ENCODE results near the gene SLCO2A1.

The SLCO2A1 gene

DNA sequence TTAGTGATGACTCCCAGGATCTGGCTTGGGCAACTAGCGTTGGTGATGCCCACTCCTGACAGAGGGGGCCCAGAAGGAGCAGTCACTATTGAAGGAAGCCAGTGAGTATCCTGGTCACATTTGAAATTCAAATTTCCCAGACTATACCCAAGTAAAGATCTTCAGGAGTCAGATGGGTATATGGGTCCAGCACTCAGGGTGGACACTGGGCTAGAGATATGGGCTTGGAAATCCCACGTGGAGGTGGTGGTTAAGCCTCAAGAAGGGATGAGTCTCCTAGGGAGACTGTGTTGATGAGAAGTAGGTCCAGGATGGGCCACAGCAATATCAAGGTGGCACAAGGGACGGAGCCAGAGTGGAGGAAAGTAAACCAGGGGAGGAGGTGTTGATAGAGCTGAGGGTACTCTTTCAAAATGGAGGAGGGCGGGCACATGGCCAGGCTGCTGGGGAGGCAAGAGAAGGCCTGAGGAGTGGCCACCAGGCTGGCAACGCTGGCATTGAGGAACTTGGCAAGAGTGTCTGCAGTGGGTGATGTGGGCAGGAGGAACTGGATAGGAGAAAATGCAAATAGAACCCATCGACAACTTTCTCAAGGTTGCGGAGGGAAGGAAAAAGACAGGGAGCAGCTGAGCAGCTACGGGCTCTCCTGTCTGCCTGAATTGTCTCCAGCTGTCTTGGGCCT lies 3.7 kb upstream of the SLCO2A1 start:
- DNase-seq: no peak

DNA sequence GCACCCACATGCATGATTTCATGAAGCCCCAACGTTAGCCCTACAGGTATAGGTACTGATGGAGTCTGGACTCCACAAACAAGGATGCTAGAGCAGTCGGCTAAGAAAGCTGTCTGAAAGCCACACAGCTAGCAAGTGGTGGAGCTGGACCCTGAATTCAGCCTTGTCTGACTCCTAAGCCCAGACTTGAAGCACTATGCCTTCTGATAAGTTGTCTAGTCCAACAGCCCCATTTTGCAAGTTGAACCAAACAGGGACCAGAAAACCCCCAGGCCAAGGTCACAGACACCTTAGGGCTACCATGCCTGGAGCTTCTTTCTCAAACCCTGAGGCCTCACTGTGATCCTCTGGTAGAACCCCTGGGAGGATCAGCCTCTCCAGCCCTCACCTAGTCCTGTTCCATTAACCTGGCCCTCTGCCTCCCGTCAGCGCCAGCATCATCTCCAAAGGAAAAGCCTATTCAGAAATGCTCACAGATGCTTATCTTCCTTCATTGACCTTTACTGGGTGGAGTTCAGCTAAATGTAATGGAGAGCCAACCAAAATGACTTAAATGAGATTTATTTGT lies 1.7 kb upstream of the SLCO2A1 start:
- DNase-seq: no peak

DNA sequence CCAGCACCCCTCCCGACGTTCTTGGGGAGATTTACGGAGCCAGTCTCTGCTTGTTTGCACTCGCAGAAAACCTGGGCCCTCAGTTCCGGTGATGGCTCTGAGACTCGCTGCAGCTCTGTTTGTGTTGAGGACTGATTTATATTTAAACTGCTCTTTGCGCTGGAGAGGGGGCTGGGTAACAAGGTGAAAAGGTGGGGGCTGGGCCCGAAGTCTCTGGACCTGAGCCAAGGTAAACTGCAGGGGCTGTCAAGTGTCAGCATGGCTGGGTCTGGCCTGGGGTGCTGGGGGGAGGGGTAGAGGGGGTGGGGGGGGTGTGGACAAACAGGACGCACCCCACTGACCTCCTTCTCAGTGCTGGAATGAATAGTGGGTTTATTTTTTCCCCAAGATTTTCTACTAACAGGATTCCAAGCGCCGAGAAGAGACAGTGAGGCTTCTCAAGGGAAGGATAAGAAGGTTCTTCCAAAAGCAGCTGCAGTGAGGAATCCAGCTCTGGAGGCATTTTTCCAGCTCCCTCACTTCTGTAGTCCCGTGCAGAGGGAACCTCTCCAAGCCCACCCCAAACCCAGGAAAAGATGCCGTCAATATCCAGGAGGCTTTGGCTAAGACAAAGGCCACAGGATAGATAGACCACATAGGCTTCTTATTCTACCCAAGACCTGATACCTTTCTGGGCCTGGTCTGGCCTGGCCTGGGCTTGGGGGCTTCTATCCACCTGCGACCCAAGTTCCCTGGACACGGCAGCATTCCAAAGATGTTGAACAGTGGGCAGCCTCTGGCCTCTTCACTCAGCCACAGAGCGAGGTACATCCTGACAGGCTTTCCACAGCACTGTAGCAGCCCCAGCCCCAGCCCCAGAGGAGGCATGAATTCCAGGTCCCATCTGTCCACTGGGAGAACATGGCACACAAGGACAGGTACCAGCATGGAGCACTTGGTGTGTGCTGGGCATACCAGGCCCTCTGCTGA lies 938 bp upstream of the SLCO2A1 start:
- DNase-seq: no peak

DNA sequence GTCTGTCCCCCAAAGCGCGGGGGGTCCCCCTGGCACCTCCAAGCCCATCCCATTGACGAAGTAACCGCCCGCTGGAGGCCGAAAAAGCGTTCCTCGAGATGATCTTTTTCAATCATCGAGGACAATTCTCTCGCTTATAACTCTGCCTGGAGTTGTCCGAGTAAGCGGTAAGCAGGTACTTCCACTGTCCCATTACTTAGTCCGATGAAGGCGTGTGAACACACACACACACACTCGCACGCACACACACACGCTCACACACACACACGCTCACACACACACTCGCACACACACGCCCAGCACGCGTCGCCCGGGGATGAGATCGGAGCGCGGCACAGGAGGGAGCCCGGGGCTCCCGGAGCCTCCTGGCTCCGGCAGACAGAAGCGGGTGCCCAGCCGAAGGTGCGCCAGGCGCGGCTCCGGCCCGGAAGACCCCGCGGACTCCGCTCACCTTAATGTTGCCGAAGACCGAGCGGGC lies 430 bp downstream of the SLCO2A1 start:
- DNase-seq: no peak

DNA sequence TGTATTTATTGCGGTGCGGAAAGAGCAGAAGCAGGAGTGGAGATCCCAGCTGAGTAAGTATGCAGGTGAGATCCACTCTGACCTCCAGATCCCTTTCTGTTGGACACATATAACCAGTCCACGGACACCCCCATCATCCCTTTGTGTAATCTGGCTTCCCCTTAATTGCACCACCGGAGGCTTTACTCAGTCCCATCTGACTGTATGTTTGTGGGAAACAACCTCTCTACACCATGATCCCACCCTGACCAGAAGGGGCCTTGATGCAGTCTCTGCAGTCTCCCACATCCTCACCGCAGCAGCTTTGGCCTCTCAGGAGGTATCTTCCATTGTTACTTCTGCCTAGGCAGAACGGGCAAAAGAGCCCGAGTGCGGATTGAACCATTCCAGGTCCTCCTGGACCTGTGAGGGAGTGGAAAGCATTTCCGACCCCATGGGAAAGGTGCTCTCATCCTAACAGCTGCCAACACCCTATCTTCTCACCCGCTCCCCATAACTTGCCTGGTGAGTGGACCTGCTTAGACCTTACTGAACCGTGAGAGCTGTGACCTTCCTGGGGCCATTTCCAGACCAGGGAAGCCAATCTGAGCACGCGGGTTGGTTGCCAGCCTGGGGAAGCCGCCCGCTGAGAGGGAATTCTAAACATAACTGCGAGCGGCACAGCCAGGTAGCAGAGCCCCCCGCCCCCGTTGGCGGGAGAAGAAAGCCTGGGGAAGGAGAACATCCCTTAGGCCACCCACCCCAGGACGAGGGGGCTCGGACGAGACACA lies 1.1 kb downstream of the SLCO2A1 start:
- DNase-seq: no peak

DNA sequence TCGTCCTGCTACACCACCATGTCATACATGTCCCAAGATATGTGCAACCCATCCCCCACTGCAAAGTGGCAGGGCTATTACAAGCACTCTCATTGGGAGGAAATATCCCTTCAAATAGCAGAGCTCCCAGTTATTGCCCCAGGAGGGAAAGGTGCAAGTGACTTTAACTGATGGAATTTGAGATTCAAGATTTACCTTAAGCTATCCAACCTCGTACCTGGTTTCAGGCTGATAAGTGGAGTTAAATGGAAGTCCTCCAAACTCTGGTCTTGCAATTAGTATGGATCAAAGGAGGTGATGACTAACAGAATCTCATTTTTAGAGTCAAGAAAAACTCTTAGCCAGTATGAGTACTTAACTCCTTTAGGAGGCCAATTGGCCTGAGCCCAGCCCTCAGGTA lies 2.1 kb downstream of the SLCO2A1 start:
- no peak for DNase-seq

DNA sequence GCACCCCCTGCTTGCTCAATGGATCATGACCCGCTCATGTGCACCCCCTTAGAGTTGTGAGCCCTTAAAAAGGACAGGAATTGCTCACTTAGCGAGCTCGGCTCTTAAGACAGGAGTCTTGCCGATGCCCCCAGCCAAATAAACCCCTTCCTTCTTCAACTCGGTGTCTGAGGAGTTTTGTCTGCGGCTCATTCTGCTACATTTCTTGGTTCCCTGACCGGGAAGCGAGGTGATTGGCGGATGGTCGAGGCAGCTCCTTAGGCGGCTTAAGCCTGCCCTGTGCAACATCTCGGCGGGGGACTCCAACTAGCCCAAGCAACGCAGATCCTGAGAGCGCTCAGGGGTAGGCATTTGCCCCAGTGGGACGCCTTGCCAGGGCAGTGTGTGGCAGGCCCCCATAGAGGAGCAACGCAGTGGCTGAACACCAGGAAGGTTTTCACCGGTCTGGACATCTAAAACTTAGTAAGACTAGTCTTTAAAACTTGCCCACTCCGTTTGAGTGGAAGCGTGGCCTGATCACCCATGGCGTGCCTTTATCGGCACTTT lies 9.5 kb downstream of the SLCO2A1 start:
- no peak for DNase-seq

DNA sequence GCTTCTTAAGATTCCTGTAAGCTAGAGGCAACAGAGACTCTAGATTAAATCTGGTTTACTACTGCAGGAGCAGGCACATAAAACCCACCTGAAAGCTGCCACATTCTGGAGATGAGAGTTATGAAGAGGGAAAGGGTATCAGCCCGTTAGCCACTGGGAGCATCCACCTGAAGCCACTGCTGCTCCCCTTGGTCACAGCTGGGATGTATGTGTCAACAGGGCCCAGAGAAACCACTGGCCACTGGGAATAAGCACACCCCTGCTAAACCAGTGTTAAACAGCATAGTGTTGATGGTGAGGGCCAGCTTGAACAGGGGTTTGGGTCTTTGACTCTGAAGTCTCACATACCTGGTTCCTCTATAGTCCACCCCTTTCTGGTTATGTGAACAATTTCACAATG lies 10.9 kb downstream of the SLCO2A1 start:
- no peak for DNase-seq

DNA sequence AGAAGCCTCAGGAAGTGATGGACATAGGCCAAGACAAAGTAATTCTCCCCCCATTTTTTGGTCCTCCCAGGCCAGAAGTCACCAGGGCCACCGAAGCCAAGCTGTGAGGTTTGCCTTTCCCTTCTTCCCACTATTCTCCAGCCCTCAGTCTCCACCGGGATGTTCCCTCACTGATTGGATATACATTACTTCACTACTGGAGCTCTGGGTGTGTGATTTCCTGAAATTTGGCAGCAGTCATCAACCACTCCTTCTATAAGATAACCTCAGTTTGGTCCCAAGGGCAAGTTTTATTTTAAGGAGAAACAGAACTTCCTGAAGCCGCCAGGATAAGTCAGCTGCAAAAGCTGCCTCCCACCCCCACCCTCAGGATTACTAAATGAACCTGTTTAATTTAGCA lies 11.3 kb downstream of the SLCO2A1 start:
- no peak for DNase-seq

DNA sequence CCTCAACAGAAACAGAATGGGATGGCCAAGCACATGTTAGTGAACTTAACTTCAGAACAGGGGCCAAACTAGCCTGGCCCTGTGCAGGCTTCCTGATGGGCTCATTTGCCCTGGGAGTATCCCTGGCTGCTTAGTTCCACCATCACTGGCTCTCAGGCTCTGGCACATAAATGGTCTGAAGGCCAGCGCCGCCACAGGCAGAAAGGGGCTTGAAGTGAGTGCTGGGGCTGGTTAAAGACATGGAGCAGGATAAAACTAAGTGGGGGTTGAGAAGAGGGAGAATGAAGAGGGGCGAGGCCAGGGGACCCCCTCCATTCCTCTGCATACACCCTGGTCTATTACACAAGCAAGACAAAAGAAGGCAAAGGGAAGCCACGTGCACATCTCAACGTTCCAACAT lies 12.2 kb downstream of the SLCO2A1 start:
- no peak for DNase-seq

DNA sequence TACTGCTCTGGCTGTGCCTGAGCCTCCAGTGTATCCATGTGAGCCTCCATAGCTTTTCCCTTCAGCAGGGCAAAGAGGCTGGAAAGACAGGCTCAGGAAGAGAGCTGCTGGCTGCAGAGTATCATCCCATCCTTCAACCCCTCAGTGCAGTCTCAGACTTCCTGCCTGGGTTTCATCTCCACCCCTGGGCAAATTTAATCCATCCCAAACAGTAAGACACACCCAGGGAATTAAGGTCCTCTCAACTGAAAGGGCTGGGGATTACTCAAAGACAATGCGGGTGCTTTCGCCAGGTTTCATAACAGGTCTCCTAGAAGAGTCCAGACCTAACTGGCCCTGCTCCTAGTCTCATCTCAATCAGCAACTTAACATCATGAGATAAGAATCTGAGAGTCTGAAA lies 15.5 kb downstream of the SLCO2A1 start:
- DNase-seq: no peak

DNA sequence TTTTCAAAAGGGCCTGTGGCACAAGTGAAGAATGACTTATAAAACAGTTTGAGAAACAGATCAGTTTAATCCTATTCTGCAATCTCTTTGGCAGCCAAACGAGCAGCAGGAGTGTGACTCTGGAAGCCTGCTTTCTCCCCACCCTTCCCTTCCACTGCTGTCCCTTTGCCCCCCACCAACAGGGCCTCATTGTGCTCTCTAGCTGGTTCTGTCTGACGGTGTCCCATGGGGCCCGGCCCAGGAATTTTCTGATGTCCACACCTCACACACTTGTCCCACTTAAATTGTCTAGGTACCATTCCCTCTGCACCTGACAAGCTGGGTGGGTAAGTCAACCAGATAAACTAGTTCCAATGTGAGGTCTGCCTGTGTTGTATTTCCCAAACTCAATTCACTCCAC lies 16.4 kb downstream of the SLCO2A1 start:
- no peak for DNase-seq

DNA sequence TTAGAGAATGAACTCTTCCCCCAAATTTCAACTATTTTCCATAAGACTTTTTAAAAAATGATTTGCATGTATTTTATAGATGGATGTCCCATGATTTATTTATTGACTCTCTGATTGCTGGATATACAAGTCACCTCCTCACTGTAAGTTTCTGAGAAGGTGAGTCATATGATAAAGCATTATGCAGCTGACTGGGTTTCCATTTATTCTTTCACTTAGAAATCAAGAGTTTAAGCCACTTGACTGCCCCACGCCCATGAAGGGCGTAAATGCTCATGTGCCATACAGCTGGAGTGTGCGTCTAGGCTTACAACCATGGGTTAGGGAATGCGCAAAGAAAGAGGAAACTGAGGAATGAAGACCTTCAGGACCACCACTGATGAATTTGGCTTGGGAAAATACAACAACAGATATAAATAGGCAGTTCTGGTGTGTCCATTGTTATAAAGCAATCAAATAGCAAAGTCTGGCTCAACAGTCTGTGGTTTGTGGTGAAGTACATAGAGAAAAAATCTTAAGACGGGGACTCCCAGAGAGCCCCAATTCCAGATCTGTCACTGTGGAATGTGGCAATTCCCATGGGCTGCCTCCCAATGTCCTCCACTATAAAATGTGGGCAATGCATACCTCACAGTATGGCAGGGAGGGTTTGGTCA lies 20.3 kb downstream of the SLCO2A1 start:
- no peak for DNase-seq

DNA sequence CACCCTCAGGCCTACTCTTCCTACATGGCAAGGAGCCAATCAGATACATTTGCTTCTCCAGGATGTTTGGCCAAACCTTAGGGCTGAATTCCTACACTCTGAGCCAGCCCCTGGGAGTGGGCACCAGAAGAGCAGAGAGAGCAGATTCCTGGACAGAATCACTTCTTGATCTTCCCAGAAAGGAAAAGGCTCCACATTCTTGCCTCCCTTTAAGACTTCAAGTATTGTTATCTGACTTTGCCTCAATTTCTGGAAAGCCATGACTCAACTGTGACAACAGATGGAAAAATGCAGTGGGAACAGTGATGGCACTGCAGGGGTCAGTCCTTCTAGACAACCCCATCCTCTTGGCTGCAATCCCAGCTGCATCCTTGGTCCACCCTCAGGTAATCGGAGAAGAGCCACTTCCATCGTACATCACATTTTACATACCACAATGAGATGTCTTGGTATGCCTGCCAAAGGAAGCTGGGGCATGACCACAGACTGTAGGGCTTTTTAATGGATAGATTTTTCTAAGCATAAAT lies 21.0 kb downstream of the SLCO2A1 start:
- no peak for DNase-seq

DNA sequence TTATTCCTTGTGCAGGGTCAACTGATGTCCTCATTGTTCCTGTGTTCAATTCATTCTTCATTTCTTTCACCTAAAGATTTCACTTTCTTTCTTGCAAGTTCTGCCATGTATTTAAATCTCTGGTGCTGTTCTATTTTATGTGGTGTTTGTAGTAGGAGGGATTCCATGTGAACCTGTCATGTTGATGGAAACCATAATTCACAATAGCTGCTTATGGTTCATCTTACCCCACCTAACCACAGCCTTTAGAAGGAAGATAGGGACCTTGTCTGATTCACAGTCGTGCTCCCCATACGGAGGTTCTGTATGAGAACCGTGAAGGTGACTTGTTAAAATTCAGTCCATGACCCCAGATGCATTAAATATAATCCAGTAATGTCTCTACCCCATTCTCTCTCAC lies 21.9 kb downstream of the SLCO2A1 start:
- no peak for DNase-seq

DNA sequence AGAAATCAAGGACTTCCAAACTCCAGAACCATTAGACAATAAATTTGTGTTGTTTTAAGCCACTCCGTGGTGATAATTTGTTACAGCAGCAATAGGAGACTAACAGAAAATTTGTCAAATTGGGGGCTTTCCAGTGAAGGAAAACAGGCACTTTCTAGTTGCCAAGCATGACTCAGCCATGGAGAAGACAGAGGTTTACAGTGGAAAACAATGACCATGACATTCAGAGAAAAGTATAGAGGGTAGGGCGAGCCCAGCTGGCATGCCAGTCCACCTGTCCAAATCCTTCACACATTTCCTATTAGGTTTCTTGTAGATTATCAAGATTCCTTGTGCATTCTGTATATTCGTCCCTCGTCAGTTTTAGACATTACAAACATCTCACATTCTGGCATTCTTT lies 24.9 kb downstream of the SLCO2A1 start:
- no peak for DNase-seq

DNA sequence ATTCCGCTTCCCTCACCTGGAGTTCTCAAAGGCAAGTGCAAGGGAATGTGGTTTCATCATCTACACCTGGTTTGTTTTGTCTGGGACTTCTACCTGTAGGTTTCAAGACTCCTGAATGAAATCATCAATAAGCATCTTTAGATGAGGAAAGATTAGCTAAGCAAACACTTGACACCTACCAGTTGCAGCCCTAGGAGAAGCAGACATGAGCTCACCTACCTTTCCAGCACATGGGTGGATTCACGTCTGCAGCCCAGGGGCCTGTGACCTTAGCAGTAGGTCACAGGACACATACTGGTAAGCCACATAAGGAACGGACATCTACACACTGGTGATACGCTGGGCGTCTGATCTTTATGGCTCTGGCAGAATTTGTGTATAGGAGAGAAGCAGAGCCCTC lies 26.7 kb downstream of the SLCO2A1 start:
- DNase-seq: no peak

DNA sequence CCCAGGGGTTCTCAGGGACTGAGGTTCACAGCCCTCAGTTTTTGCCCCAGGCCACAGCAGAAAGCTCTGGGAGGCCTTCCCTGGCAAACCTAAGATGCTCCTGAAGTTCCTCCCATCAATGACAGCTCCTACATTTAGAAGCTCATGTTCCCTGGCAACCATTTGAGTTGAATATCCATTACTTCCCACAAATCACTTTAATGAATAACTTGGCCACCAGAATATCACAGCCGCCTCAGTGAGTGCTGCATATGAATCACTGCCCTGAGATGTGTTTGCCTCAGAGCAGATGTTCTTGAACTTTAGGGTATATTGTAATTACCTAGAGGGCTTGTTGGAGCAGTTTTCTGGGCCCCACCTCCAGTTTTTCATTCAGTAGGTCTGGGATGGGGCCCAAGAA lies 27.4 kb downstream of the SLCO2A1 start:
- no peak for DNase-seq

DNA sequence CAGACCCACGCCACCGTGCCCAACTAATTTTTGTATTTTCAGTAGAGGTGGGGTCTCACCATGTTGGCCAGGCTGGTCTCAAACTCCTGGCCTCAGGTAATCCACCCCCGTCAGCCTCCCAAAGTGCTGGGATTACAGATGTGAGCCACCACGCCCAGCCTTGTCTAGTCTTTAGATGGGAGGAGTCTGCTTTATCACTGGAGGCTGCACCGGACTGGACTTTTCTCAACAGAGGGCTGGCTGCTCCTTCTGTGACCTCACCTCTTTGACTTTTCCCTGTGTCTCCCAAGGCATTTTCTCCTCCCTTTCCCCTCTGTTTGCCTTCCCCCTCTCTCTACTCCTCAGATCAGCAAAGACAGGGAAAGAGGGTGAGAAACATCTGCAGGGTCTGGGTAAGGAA lies 28.5 kb downstream of the SLCO2A1 start:
- DNase-seq: no peak

DNA sequence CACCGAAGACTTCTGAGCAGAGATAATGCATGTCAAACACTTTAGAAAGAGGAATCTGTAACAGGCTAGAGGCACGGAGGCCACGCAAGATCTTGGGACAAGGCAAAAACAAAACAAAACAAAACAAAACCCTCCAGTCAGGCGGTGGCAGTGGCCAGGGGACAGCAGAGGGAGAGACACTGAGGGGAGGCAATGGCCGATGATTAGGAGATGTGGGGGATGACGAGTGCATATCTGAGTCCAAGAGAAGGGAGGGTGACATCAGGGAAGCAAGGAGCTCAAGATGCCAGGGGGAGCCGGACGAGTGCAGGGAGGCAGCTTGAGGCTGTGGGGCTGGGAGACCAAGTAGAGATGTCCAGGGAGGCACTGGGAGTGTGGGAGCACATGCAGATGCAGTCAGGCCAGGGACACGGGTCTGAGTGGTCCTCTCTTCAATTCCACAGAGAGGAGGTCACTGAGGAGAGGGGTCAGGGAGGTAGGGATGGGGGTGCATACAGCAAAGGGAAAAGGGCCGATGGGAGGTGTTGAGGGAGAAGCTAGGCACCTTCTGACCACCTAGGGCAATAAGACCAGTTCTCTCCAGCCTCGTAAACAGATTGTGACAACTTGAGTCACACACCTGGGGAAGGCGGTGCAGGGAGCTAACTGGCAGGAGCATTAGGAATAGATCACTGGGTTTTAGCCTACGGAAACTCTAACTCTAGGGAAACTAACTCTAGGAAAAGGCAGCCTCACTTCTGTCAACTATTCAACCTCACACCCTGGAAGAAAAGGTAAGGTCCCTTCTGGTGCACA lies 29.6 kb downstream of the SLCO2A1 start:
- DNase-seq: no peak

DNA sequence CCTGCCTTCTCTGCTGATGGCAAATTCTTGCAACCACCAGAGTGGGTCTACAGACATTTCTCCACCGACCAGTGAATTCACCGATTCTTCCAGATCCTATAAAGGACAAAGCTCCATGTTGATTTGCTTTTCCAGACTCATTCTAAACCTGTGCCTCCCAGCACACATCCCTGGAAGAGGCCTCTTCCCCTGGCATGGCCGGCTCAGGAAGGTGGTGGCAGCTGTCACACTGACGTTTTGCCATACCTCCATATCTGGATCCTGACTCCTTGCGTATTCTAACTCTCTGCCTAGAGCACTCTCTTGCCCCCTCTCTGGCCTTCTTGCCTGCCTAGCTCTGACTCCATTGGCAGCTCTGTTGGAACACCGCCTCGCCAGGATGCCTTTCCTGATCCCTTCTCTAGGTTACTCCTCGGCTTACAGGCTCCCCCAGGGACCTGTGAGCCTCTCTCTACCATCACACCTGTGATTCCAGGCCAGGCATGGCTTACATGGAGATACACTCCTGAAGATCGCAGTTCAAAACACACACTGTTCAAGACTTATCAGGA lies 31.0 kb downstream of the SLCO2A1 start:
- no peak for DNase-seq

Data from NCI-H2171 (cell line).